Keratinocyte (primary cell): ENCODE data around the gene C6orf163. TPM values are rescaled to one million over a fixed set of nuclear protein-coding genes. Genes with fewer than 3 reads are reported as not detected.

Source experiments
- DNase-seq: peaks from one replicate; pipeline ENCODE4 v3.0.0-alpha.2; 2011; ENCODE audit warnings: low read depth, missing footprints, low spot score
- FAIRE-seq: peaks from 2 replicates; lab custom pipeline; 2011; peaks lifted over from hg19 to GRCh38; lab: Jason Lieb, UNC
- H2AFZ ChIP-seq: 2 replicates; pipeline ENCODE4 v1.6.0; 2012; ENCODE audit warnings: low read length, control low read depth, inconsistent platforms; ENCODE audit not compliant: control insufficient read depth
- H3K27ac ChIP-seq: 2 replicates; pipeline ENCODE4 v1.5.1; 2011; ENCODE audit warnings: low read length; ENCODE audit not compliant: control insufficient read depth, insufficient read depth
- H3K27me3 ChIP-seq: 3 replicates; pipeline ENCODE4 v1.6.0; 2011; ENCODE audit warnings: low read length; ENCODE audit not compliant: control insufficient read depth, insufficient read depth; ENCODE audit errors: extremely low read depth
- H3K36me3 ChIP-seq, 2 experiments: 2 replicates in 1 of 2; 3 replicates in 1 of 2; pipeline ENCODE4 v1.5.1; 2011; ENCODE audit warnings: low read length in 2 of 2, mild to moderate bottlenecking in 1 of 2; ENCODE audit not compliant: control insufficient read depth in 2 of 2, insufficient read depth in 2 of 2; ENCODE audit errors: extremely low read depth in 1 of 2
- H3K4me1 ChIP-seq: 3 replicates; pipeline ENCODE4 v1.5.1; 2011; ENCODE audit warnings: low read length; ENCODE audit not compliant: control insufficient read depth, insufficient read depth; ENCODE audit errors: extremely low read depth
- H3K4me2 ChIP-seq: 3 replicates; pipeline ENCODE4 v1.6.0; 2011; ENCODE audit warnings: low read depth, low read length; ENCODE audit not compliant: control insufficient read depth, insufficient read depth; ENCODE audit errors: extremely low read depth
- H3K4me3 ChIP-seq, 3 experiments: fragments of 200-600 bp in 1 of 3; sonication (generic) in 1 of 3; 2 replicates in 2 of 3; 3 replicates in 1 of 3; pipeline ENCODE4 v1.5.1; 2011 to 2016; ENCODE audit warnings: low read length in 3 of 3, mild to moderate bottlenecking in 3 of 3, control low read depth in 2 of 3, inconsistent platforms in 1 of 3, low read depth in 1 of 3, mixed read lengths in 1 of 3, mixed run types in 1 of 3, moderate library complexity in 1 of 3; ENCODE audit not compliant: control insufficient read depth in 2 of 3, insufficient read depth in 2 of 3; ENCODE audit errors: extremely low read depth in 1 of 3
- H3K79me2 ChIP-seq: 2 replicates; pipeline ENCODE4 v1.6.0; 2012; ENCODE audit warnings: low read length; ENCODE audit not compliant: control insufficient read depth, insufficient read depth
- H3K9ac ChIP-seq: 3 replicates; pipeline ENCODE4 v1.6.0; 2011; ENCODE audit warnings: low read length; ENCODE audit not compliant: control insufficient read depth, insufficient read depth; ENCODE audit errors: extremely low read depth
- H3K9me1 ChIP-seq: 3 replicates; pipeline ENCODE4 v1.6.0; 2011; ENCODE audit warnings: low read length; ENCODE audit not compliant: control insufficient read depth, insufficient read depth; ENCODE audit errors: extremely low read depth
- H3K9me3 ChIP-seq: 2 replicates; pipeline ENCODE4 v1.5.1; 2012; ENCODE audit warnings: low read depth, low read length; ENCODE audit not compliant: control insufficient read depth
- H4K20me1 ChIP-seq: 3 replicates; pipeline ENCODE4 v1.6.0; 2011; ENCODE audit warnings: low read length; ENCODE audit not compliant: control insufficient read depth, insufficient read depth; ENCODE audit errors: extremely low read depth
- EZH2 ChIP-seq: IDR thresholded peaks from one replicate; pipeline ENCODE4 v1.6.1; 2012; ENCODE audit warnings: inconsistent platforms, mild to moderate bottlenecking, low read length, moderate library complexity
- dilution Hi-C: fragments of 300-500 bp; cut with MboI; formaldehyde crosslinking; loops from one replicate; pipeline ENCODE4 v1.7.0; 2020; ENCODE audit warnings: low sequenced_read_pairs; ENCODE audit not compliant: extremely low pct_ligation_motif_present
- polyA plus RNA-seq, 5 experiments: library from polyadenylated mRNA; depleted of rRNA in 3 of 5; stranded (reverse) in 3 of 5; stranded (forward) in 1 of 5; unstranded in 1 of 5; fragments of >200 nt; gene quantifications; 1 replicate in 1 of 5; 2 replicates in 3 of 5; 3 replicates in 1 of 5; pipeline versions ENCODE4 v1.2.1 to v1.2.3, GENCODE V29; 2011 to 2012; ENCODE audit warnings: missing spikeins in 2 of 5, low read depth in 1 of 5, low replicate concordance in 1 of 5
- TF ChIP-seq, protein P1 (sequence below), 3 experiments: IDR thresholded peaks in 1 of 3; conservative IDR thresholded peaks in 1 of 3; optimal IDR thresholded peaks in 1 of 3; 2 replicates in 2 of 3; 3 replicates in 1 of 3; pipeline versions ENCODE3 to v1.5.1; 2011; ENCODE audit warnings: low read length in 3 of 3, mild to moderate bottlenecking in 3 of 3, moderate library complexity in 2 of 3, control low read depth in 1 of 3, inconsistent platforms in 1 of 3; ENCODE audit not compliant: insufficient read depth in 2 of 3; ENCODE audit errors: extremely low read depth in 1 of 3

Gene C6orf163
- polyA plus RNA-seq, 1 donor (not counting 4 experiments of a cell fraction or from before 2014, with no cell fraction given), result 0.83 TPM

GRCh38 chr6:87308970-87309369 is 35.6 kb upstream of the C6orf163 start:
- dilution Hi-C loops, result no loop called here
- no peak overlapping the region for H3K9ac ChIP-seq
- H3K36me3 ChIP-seq, result no peaks in the 10 kb centered on the region
- no peak overlapping the region for H3K4me2 ChIP-seq
- H4K20me1 ChIP-seq, result no peaks in the 10 kb centered on the region
- peaks cover 5% of the 10 kb centered on the region for H3K27me3 ChIP-seq
- H3K27ac ChIP-seq, result no peak overlapping the region
- DNase-seq (no peak), FAIRE-seq (no peak)
- H3K4me3 ChIP-seq, result no peak overlapping the region
- H3K79me2 ChIP-seq, result no peaks in the 10 kb centered on the region
- no peak overlapping the region for H2AFZ ChIP-seq
- H3K9me1 ChIP-seq, result no peaks in the 10 kb centered on the region
- TF ChIP-seq, protein P1, sequence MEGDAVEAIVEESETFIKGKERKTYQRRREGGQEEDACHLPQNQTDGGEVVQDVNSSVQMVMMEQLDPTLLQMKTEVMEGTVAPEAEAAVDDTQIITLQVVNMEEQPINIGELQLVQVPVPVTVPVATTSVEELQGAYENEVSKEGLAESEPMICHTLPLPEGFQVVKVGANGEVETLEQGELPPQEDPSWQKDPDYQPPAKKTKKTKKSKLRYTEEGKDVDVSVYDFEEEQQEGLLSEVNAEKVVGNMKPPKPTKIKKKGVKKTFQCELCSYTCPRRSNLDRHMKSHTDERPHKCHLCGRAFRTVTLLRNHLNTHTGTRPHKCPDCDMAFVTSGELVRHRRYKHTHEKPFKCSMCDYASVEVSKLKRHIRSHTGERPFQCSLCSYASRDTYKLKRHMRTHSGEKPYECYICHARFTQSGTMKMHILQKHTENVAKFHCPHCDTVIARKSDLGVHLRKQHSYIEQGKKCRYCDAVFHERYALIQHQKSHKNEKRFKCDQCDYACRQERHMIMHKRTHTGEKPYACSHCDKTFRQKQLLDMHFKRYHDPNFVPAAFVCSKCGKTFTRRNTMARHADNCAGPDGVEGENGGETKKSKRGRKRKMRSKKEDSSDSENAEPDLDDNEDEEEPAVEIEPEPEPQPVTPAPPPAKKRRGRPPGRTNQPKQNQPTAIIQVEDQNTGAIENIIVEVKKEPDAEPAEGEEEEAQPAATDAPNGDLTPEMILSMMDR (optimal IDR thresholded peaks at IDR 0.05 in 1 of 3, IDR thresholded peaks at IDR 0.05 in 1 of 3, conservative IDR thresholded peaks at IDR 0.05 in 1 of 3; ENCODE audit: extremely low read depth in 1 of 3, insufficient read depth in 2 of 3, low read length in 3 of 3), result no peak
- TF ChIP-seq EZH2, result no peak
- H3K4me1 ChIP-seq, result no peaks in the 10 kb centered on the region
- no peaks in the 10 kb centered on the region for H3K9me3 ChIP-seq

- no peak for TF ChIP-seq EZH2
- TF ChIP-seq, protein P1 (optimal IDR thresholded peaks at IDR 0.05 in 1 of 3, IDR thresholded peaks at IDR 0.05 in 1 of 3, conservative IDR thresholded peaks at IDR 0.05 in 1 of 3; ENCODE audit: extremely low read depth in 1 of 3, insufficient read depth in 2 of 3, low read length in 3 of 3), result no peak
- H3K9me1 ChIP-seq, result no peaks in the 10 kb centered on the region
- no peaks in the 10 kb centered on the region for H3K36me3 ChIP-seq
- H3K4me1 ChIP-seq, result no peaks in the 10 kb centered on the region
- no peak overlapping the region for H3K27ac ChIP-seq
- dilution Hi-C loops, result no loop called here
- H3K9me3 ChIP-seq, result no peaks in the 10 kb centered on the region
- no peak overlapping the region for H3K4me2 ChIP-seq
- H3K27me3 ChIP-seq, result peaks cover 5% of the 10 kb centered on the region
- FAIRE-seq (no peak), DNase-seq (no peak)
- no peak overlapping the region for H2AFZ ChIP-seq
- no peak overlapping the region for H3K4me3 ChIP-seq
- H4K20me1 ChIP-seq, result no peaks in the 10 kb centered on the region
- H3K79me2 ChIP-seq, result no peaks in the 10 kb centered on the region
- no peak overlapping the region for H3K9ac ChIP-seq
These were observed 31.8 kb upstream of the C6orf163 start for GRCh38 chr6:87312860-87313259.
